ENCODE results near the gene SIK3. TPM values are rescaled to one million over a fixed set of nuclear protein-coding genes. Genes with fewer than 3 reads are reported as not detected.
"Not testable (repeated sequence)": the region's sequence is repeated elsewhere in the genome, so short reads cannot be mapped to it uniquely, and the experiment has no call there.

Gene SIK3
- total RNA-seq, 1 experiment from 2014 or later: 11.0 TPM

DNA sequence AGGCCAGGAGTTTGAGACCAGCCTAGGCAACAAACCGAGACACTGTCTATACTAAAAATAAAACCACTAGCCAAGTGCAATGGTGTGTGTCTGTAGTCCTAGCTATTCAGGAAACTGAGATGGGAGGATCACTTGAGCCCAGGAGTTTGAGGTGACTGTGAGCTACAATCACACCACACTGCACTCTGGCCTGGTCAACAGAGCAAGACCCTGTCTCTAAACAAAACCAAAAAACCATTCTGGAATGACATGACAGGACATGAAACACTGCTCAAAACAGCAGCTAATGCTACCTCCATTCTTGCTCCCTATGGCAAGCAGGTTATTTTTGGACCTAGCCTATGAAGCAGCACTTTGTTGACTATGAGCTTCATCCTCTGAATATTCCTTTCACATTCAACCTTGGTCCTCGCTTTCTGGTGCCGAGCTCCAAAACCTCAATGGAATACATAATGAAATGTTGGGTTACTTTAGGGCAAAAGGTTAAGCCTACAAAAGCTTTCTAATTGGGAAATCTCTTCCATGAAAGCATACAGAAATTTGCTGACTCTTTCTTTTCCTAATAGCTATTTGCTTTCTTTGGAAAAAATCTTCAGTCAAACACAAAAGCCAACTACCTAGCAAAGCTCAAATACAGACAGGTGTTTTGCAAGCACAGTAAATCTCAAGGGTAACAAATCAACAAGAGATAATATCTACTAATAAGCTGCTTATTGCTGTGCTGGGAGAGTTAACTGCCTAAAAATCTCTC, 21.1 kb downstream of the SIK3 start:
- peak; percentile 53 for DNase-seq (ENCODE audit: low read depth)

DNA sequence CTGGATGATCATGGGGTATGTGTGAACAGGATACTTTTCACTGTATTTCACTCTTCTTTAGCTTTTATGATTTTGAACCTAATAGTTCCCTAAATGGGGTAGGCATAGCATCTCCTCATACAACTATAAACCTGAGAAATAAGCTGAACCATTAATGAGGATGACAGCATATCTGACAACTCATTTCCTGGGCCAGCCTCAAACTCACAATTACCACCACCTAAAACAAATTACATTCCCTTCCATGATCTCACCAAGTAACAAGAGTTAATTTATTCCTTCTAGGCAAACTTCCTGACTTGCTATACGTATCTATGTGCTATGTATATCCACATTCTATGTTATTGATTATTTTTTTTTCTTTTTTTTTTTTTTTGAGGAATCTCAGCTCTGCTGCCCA, 23.0 kb downstream of the SIK3 start:
- DNase-seq (ENCODE audit: low read depth): peak; percentile 69

DNA sequence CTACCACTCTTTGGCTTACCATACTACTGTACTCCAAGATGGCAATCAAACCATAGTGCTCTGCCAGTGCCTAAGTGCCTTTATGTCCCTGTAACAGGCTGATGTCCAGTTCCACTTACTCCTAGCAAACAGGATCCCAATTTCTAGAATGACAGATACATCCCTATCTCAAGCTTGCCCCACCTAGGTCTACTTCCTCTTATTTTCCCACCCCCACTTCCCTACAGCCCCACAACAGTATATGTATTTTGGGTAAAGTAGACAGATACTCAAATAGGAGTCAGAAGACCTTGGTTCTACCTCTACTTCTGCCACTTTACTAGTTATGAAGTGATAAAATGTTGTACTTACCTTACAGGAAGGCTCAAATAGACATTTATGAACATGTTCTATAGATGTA, 24.1 kb downstream of the SIK3 start:
- no peak for DNase-seq (ENCODE audit: low read depth)

DNA sequence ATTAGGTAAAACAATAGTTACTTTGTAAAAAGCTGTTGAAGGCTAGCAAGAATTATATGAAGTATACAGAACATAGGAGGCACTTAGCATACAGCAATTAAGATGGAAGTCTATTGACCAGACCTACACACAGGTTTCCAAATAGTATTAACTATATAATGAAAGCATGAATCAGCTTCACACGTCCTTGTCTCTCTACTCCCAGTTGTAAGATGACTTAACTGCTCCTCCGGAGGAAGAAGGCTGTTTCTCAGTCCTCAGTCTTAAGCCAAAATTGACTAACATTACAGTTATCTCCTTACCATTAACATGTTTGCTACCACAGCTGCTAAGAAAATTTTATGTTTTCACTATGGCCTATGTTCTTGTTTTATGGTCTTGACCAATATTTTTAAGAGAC, 24.7 kb downstream of the SIK3 start:
- DNase-seq (ENCODE audit: low read depth): no peak

DNA sequence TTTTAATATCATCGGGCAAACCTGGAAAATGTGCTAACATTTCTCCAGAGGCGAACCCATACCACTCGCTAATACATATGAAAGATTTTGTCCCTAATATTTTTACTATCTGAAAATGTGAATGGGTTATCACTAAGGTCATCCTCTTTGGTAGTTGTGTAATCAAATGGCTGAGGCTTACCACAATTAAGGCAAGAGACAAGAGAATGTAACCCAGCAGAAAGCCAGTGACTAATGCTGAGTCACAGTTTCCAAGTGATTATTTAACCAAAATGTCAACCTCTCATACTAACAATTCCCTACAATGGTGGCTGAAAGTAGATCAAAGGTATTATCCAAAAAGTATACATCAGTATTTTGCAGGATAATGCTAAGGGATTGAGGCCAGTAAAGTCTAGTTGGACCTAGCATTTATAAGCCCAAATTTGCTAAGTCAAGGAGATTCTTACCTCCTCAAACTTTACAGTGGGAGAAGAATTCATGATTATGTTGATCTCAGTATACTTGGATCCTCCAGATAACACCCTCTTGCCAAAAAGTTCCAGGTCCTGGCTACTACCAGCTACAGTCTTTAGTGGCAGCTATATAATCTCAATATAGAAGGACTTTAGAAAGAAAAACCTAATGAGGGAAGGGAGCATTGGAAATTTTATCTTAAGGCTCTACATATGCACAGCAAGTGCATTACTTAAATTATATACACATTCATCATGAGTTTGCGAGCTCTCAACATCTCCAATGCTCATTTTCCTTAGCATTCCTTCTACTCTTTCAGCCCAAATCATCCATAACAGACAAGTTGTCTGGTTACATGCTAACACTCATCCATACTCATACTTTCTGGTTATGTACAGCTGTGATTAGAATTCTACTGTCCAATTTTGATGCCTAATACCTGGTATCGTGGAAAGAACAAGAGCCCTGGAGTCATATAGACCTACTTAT, 25.4 kb downstream of the SIK3 start:
- DNase-seq (ENCODE audit: low read depth): peak; percentile 98

DNA sequence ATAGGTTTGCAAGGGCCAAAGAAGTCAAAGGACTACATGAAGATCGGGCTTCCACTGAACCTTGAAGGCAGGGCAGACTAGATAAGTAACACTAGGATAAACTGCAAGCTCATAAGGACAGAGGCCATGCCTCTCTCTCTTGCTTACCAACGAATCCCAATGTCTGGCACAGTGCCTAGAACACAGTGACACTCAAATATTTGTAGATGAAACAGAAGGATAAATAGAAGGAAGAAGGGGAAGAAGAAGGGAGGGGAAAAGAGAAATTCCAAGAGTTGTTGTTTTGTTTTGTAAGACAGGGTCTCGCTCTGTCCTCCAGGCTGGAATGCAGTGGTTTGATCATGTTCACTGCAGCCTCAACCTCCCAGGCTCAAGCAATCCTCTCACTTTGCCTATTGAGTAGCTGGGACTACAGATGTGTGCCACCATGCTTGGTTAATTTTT, 26.9 kb downstream of the SIK3 start:
- peak; percentile 84 for DNase-seq (ENCODE audit: low read depth)

DNA sequence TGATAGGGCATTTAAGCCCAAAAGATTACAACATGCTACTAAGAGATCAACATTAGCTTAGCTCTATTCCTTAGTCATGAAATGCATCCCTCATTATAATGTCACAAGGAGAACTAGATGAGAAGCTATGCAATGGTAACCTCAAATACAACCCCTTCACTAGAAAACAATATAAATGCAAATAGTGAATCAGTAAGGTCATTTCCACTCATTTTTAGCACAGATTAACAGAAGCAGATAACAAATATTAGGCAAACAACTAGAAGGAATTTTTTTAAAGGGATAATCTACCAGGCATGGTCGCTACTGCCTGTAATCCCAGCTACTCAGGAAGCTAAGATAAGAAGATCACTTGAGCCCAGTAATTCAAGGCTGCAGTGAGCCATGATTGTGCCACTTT, 28.2 kb downstream of the SIK3 start:
- DNase-seq (ENCODE audit: low read depth): peak; percentile 49

DNA sequence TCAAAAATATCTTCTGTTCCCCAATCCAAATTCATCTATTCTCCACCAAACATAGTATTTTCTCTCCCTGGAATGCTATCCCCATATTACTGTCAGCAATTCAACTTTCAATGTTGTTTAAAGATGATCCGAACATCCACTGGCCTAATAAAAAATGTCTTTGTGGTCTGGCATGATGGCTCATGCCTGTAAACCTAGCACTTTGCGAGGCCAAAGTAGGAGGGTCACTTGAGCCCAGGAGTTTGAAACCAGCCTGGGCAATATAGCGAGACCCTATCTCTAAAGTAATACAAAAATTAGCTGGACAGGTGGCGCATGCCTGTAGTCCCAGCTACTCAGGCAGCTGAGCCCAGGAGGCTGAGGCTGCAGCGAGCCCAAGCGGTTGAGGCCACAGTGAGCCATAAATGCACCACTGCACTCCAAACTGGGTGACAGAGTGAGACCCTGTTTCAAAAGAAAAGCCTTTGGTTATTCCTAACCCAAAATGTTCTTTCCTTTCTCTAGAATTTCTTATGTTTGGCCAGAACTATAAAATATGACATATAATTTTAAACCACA, 29.8 kb downstream of the SIK3 start:
- DNase-seq (ENCODE audit: low read depth): peak; percentile 51

DNA sequence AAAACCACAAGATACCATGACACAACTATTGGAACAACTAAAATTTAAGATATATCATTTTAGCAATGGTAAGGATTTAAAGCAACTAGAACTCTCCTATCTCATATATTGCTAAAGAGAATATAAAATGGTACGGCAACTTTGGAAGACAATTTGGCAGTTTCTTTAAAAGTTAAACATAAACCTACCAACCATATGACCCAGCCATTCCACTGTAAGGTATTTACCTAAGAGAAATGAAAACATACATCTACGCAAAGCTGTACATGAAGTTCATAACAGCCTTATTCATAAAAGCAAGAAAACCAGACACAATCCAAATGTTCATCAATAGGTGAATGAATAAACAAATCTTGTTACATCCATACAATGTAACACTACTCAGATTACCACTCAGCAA, 31.3 kb downstream of the SIK3 start:
- no peak for DNase-seq (ENCODE audit: low read depth)

DNA sequence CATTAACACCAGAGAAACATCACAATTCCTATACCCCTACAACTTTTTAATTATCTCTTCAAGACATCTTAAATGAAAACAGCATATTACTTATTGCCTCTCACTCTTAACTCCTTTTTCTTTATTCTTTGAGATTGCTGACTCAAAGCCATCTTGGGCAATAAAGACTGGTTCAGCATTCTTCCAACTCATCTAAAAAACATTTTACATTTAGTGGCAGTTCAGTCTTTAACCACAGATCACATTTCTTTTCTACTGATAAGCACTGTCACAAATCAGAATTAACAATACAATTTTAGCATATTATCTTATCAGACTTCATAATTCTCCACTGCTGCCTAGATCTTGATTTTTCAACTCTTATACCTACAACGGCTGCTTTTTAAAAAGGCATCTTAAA, 34.0 kb downstream of the SIK3 start:
- peak; percentile 61 for DNase-seq (ENCODE audit: low read depth)

DNA sequence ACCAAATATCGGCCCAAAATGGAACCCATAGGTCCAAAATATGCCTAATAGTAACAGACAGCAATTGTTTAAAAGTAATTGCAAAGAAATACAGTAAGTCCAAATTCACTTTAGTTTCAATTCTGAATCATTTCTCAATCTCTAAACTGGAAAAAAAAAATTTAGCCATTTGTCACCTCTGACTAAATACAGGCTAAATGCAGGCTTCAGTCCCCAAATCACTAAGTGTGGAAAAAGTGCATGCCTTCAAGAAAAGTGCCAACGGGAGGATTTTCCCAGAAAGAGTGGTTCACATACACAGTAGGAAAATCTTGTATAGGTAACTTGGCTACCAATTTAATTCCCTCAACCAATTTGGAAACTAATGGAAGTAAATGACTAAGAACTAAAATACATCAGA, 35.7 kb downstream of the SIK3 start:
- no peak for DNase-seq (ENCODE audit: low read depth)

DNA sequence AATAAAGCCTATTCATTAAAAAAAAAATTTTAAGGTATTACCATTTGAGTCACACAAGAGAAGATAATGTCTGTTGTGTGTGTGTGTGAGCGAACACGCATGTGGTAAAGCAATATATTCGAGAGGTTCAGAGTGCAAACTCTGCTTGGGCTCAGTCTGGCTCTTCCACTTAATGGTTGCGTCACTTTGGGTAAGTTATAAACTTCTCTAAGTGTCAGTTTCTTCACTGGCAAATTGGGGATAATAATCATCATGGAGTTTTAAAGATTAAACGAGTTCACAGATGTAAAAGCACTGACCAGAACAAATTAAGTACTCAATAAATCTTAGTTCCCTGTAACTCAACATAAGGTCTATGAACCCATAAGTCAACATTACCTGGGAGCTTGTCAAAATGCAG, 37.0 kb downstream of the SIK3 start:
- no peak for DNase-seq (ENCODE audit: low read depth)

DNA sequence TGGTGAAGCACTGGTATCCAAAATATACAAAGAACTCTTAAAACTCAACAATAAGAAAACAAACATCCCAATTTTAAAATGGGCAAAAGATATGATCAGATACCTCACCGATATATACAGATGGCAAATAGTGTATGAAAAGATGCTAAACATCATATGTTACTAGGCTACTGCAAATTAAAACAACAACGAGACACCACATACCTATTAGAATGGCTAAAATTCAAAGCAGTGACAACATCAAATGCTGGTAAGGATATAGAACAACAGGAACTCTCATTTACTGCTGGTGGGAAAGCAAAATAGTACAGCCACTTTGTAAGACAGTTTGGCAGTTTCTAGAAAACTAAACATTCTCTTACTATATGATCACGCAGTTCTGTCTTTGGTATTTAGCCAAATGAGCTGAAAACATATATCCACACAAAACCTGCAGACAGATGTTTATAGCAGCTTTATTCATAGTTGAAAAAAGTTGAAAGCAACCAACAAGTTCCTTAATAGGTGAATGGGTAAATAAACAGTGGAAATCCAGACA, 38.5 kb downstream of the SIK3 start:
- no peak for DNase-seq (ENCODE audit: low read depth)

DNA sequence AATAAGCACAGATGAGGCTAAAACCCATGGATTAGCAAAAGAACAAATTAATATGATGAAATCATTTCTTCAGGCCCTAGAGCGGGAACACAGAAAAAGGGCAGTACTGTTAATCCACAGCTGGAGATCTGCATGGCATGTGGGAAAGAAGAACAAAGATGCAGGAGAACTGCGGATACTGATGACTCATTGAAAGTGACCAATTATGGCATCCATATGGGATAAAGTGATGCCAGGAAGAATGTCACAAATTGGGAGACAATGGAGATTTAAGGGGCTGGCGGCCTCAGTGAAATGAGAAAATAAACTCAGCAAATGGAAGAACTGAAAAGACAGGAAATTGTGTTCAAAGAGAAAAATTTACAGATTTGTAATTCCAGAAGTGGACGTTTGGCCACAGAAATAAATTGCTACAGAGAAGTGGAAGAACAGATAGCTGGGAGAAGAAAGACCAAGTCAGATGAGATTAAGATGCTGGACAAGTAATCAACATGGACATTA, 39.4 kb downstream of the SIK3 start:
- DNase-seq (ENCODE audit: low read depth): peak; percentile 53

DNA sequence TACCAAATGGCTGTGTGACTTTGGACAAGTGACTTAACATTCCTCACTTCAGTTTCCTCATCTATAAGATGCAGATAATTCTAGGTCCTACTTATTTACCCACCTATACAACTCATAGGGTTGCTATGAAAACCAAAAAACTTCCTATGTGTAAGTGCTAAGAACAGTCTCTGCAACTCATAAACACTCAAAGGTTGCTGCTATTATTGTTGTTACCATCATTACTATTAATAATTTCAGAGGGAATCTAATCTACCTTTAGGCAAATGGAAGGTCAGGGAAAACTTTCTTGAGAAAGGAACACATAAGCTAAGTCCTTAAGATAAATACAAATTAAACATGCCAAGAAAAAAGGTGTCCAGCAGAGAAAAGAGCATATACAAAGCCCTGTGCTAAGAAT, 40.5 kb downstream of the SIK3 start:
- DNase-seq (ENCODE audit: low read depth): no peak

DNA sequence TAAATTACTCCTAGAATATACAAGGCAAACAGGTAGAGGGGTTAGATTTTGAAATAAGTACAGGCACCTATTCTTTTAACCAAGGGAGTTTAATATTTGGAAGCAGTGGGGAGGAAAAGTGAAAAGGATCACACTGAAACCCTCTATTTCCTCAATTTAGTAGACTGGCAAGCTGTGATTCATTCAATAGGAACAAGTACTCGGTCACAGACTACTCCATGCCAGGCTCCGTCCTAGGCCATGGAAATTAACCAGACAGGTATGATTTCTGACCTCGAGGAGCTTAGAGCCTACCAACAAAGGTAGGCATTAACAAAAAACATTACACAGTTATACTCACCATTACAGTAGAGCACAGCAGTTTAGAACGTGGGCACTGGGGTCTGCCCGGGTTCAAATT, 40.9 kb downstream of the SIK3 start:
- no peak for DNase-seq (ENCODE audit: low read depth)

DNA sequence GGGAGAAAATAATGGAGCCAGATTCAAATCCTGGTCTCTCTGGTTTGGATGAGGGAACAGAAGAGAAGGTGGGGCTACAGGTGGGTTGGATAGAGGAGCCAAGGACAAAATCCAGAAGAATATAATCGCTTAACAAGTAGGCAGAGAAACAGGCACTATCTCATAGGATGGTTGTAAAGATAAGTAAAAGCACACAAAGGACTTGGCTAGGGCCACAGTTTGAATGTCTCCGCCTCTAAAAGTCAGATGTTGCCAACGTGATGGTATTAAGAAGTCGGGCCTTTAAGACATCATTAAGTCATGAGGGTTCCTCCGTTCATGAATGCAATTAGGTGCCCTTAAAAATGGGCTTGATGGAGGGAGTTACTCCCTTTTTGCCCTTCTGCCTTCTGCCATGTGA, 42.8 kb downstream of the SIK3 start:
- DNase-seq (ENCODE audit: low read depth): no peak

DNA sequence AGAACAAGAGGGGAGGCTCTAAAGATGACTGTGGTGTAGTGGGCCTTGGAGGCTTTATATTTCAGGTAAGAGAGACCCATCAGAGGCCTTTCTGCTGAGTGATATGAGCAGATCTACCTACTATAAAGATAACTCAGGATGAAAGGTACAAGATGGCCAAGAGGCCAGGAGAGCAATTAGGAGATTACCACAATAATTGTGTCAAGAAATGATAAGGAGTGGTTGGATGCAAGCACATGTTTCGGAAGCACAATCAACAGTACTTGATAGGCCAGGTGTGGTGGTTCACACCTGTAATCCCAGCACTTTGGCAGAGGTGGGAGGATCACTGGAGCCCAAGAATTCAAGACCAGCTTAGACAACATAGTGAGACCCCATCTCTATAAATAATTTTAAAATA, 43.8 kb downstream of the SIK3 start:
- no peak for DNase-seq (ENCODE audit: low read depth)

DNA sequence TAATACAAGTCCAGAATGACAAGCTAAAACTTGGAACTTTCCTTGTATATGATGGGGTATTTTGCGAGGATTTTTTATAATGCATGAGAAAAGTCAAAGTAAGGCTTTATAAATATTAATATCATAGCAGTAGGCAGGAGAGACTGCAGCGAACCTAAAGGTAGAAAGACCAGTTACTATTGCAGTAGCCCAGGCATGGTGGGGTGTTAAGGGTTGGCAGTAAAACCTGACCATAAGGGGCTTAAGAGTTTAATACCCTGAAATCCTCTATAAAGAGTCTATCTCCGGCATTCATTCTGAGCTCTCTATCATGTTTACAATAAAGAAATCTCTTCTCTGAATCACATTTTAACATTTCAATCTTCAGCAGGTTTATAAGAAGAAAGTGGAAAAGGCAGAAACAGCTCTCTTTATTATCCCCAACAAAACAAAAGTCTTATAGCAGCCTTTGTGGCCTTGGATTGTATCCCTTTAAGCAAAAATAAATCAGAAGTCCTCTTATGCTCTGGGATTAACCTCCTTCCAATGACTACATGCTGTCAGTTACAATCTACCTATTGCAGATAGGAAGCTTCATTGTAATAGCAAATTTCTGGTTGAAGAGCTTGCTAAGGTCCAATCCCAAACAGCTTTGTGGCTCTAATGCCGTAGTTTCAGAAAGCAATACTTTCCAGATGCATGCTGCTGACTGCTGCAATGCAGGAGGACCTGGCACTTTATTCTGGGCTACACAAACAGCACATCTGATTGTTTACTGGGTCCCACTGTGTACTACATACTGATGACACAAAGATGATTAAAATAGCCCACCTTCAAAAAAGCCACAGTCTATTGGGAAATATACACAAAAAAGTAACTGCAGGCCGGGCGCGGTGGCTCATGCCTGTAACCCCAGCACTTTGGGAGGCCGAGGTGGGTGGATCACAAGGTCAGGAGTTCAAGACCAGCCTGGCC, 45.8 kb downstream of the SIK3 start:
- no peak for DNase-seq (ENCODE audit: low read depth)

DNA sequence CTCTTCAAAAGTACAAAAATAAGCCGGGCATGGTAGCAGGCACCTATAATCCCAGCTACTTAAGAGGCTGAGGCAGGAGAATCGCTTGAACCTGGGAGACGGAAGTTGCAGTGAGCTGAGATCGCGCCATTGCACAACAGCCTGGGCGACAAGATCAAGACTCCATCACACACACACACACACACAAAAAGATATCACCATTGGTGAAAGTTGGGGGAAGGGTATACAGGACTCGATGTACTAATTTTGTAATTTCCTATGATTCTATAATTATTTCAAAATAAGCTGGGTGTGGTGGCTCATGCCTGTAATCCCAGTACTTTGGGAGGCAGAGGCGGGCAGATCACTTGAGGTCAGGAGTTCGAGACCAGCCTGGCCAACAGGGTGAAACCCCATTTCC, 48.1 kb downstream of the SIK3 start:
- not testable (repeated sequence) for DNase-seq (ENCODE audit: low read depth)

DNA sequence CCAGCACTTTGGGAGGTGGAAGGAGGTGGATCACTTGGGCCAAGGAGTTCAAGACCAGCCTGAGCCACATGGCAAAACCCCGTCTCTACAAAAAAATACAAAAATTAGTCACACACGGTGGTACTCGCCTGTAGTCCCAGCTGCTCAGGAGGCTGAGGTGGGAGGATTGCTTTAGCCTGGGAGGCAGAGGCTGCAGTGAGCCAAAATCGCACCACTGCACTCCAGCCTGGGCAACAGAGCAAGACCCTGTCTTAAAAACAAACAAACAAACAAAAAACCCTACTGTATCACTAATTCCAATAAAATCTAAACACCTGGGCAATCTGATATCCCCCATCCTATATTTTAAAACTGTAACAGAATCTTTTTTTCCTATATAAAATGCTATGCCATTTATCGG, 51.6 kb downstream of the SIK3 start:
- not testable (repeated sequence) for DNase-seq (ENCODE audit: low read depth)
